ENCODE results near the gene CTDP1.

CTDP1 gene

GRCh38 chr18:79796531-79797405 is 117.2 kb downstream of the CTDP1 start:
- Mint-ChIP-seq H3K27me3 (ENCODE audit: low read depth) (peaks cover 60% of the 10 kb centered on the region), H3K27ac (no peak overlapping the region), H3K9me3 (no peaks in the 10 kb centered on the region), H3K4me3 (peak overlapping the region; percentile 44), H3K4me1 (ENCODE audit: low read depth) (peaks cover 4% of the 10 kb centered on the region), H3K36me3 (ENCODE audit: low read depth) (peaks cover 2% of the 10 kb centered on the region)
- DNase-seq (ENCODE audit: low spot score) = no peak

- H3K4me1 Mint-ChIP-seq (ENCODE audit: low read depth) = peaks cover 4% of the 10 kb centered on the region
- H3K36me3 Mint-ChIP-seq (ENCODE audit: low read depth) = peaks cover 2% of the 10 kb centered on the region
- peak; percentile 12 for DNase-seq (ENCODE audit: low spot score)
- no peaks in the 10 kb centered on the region for H3K9me3 Mint-ChIP-seq
- no peak within 1 kb of the TSS for H3K27ac Mint-ChIP-seq
- peaks cover 51% of the 10 kb centered on the region for H3K27me3 Mint-ChIP-seq (ENCODE audit: low read depth)
- peak within 1 kb of the TSS; percentile 44 for H3K4me3 Mint-ChIP-seq
Measured at GRCh38 chr18:79797518-79798345, 118.1 kb downstream of the CTDP1 start, which contains the start of gene KCNG2. TSS of gene KCNG2 (plus strand) at chr18:79797938. CDS start at chr18:79863668, 65,730 bp downstream.

- peaks cover 50% of the 10 kb centered on the region for H3K27me3 Mint-ChIP-seq (ENCODE audit: low read depth)
- H3K9me3 Mint-ChIP-seq = no peaks in the 10 kb centered on the region
- no peak overlapping the region for H3K4me3 Mint-ChIP-seq
- H3K36me3 Mint-ChIP-seq (ENCODE audit: low read depth) = peaks cover 2% of the 10 kb centered on the region
- H3K27ac Mint-ChIP-seq = no peak overlapping the region
- DNase-seq (ENCODE audit: low spot score) = no peak
- H3K4me1 Mint-ChIP-seq (ENCODE audit: low read depth) = peaks cover 4% of the 10 kb centered on the region
Measured at GRCh38 chr18:79798346-79798998, 118.9 kb downstream of the CTDP1 start.

GRCh38 chr18:79798999-79799370 is 119.4 kb downstream of the CTDP1 start:
- H3K9me3 Mint-ChIP-seq = no peaks in the 10 kb centered on the region
- H3K4me1 Mint-ChIP-seq (ENCODE audit: low read depth) = peaks cover 4% of the 10 kb centered on the region
- no peak overlapping the region for H3K27ac Mint-ChIP-seq
- H3K36me3 Mint-ChIP-seq (ENCODE audit: low read depth) = peaks cover 2% of the 10 kb centered on the region
- peaks cover 50% of the 10 kb centered on the region for H3K27me3 Mint-ChIP-seq (ENCODE audit: low read depth)
- no peak for DNase-seq (ENCODE audit: low spot score)
- H3K4me3 Mint-ChIP-seq = no peak overlapping the region

- peaks cover 43% of the 10 kb centered on the region for H3K27me3 Mint-ChIP-seq (ENCODE audit: low read depth)
- no peak overlapping the region for H3K4me3 Mint-ChIP-seq
- H3K27ac Mint-ChIP-seq = no peak overlapping the region
- H3K9me3 Mint-ChIP-seq = no peaks in the 10 kb centered on the region
- peaks cover 2% of the 10 kb centered on the region for H3K36me3 Mint-ChIP-seq (ENCODE audit: low read depth)
- DNase-seq (ENCODE audit: low spot score) = no peak
- H3K4me1 Mint-ChIP-seq (ENCODE audit: low read depth) = peaks cover 4% of the 10 kb centered on the region
Measured at GRCh38 chr18:79799619-79800370, 120.2 kb downstream of the CTDP1 start.

- DNase-seq (ENCODE audit: low spot score) = no peak
- H3K4me3 Mint-ChIP-seq = no peak overlapping the region
- no peak overlapping the region for H3K27ac Mint-ChIP-seq
- peaks cover 38% of the 10 kb centered on the region for H3K27me3 Mint-ChIP-seq (ENCODE audit: low read depth)
- H3K9me3 Mint-ChIP-seq = no peaks in the 10 kb centered on the region
- peaks cover 6% of the 10 kb centered on the region for H3K4me1 Mint-ChIP-seq (ENCODE audit: low read depth)
- peaks cover 2% of the 10 kb centered on the region for H3K36me3 Mint-ChIP-seq (ENCODE audit: low read depth)
Measured at GRCh38 chr18:79800371-79801180, 121.0 kb downstream of the CTDP1 start.

GRCh38 chr18:79801217-79801616 is 121.6 kb downstream of the CTDP1 start:
- no peak for DNase-seq (ENCODE audit: low spot score)
- H3K9me3 Mint-ChIP-seq = no peaks in the 10 kb centered on the region
- H3K36me3 Mint-ChIP-seq (ENCODE audit: low read depth) = peaks cover 2% of the 10 kb centered on the region
- peaks cover 8% of the 10 kb centered on the region for H3K4me1 Mint-ChIP-seq (ENCODE audit: low read depth)
- H3K27me3 Mint-ChIP-seq (ENCODE audit: low read depth) = peaks cover 35% of the 10 kb centered on the region
- H3K4me3 Mint-ChIP-seq = no peak overlapping the region
- H3K27ac Mint-ChIP-seq = no peak overlapping the region

- Mint-ChIP-seq H3K36me3 (ENCODE audit: low read depth) (peaks cover 2% of the 10 kb centered on the region), H3K9me3 (no peaks in the 10 kb centered on the region), H3K27me3 (ENCODE audit: low read depth) (peaks cover 30% of the 10 kb centered on the region), H3K4me1 (ENCODE audit: low read depth) (peaks cover 8% of the 10 kb centered on the region), H3K4me3 (no peak overlapping the region), H3K27ac (no peak overlapping the region)
- no peak for DNase-seq (ENCODE audit: low spot score)
Measured at GRCh38 chr18:79801641-79802040, 122.0 kb downstream of the CTDP1 start.

GRCh38 chr18:79802298-79802697 is 122.7 kb downstream of the CTDP1 start:
- no peak for DNase-seq (ENCODE audit: low spot score)
- no peak overlapping the region for H3K4me3 Mint-ChIP-seq
- H3K27ac Mint-ChIP-seq = no peak overlapping the region
- H3K36me3 Mint-ChIP-seq (ENCODE audit: low read depth) = peaks cover 1% of the 10 kb centered on the region
- H3K4me1 Mint-ChIP-seq (ENCODE audit: low read depth) = peaks cover 7% of the 10 kb centered on the region
- no peaks in the 10 kb centered on the region for H3K9me3 Mint-ChIP-seq
- H3K27me3 Mint-ChIP-seq (ENCODE audit: low read depth) = peaks cover 24% of the 10 kb centered on the region

GRCh38 chr18:79803611-79804051 is 124.0 kb downstream of the CTDP1 start:
- Mint-ChIP-seq H3K36me3 (ENCODE audit: low read depth) (no peaks in the 10 kb centered on the region), H3K27me3 (ENCODE audit: low read depth) (peaks cover 21% of the 10 kb centered on the region), H3K27ac (no peak overlapping the region), H3K4me3 (no peak overlapping the region), H3K9me3 (no peaks in the 10 kb centered on the region), H3K4me1 (ENCODE audit: low read depth) (peaks cover 5% of the 10 kb centered on the region)
- no peak for DNase-seq (ENCODE audit: low spot score)

All from T-helper 2 cell treated with Interferon-gamma antibody and Interleukin-4, amounts not matched to agents 5 μg/mL and 100 μg/mL, for 36 hours (primary cell).